Heart left ventricle (tissue), 13 donors: ENCODE data around the gene CES2.

Experiments
- POLR2A ChIP-seq, 2 donors: fragments of 450-650 bp; IDR thresholded peaks; one replicate each; pipeline ENCODE4 v1.6.1; 2017; ENCODE audit warnings: antibody characterized with exemption in 2 of 2, mild to moderate bottlenecking in 2 of 2, moderate library complexity in 2 of 2
- TF ChIP-seq, protein P1 (sequence below), 12 donors: fragments of 200-600 bp; sonication (generic) in 4 of 12; IDR thresholded peaks; one replicate each; pipeline versions ENCODE4 v1.5.0 to v1.8.0; 2018 to 2022; ENCODE audit warnings: antibody characterized with exemption in 12 of 12, mild to moderate bottlenecking in 5 of 12
- donor health status: ischemic (EF 13 %, LVEDD 7.1; RV severe dilation, severe dysfunction).
- donor health status: DM: no; HTN: yes; CAD: no.
- donor health status: DM: no; HTN: no; CAD: no.
- donor health status: ischemic (EF 25% LVEDD 6.9; RV normal size, moderate dysfunction).
- donor health status: ischemic (EF 25% LVEDD 5.7; RV mildly dilated, moderate dysfunction).
- donor health status: ischemic (EF 35%, LVEDD 5.7; RV mildly dilated, moderate dysfunction).
- donor health status: nonischemic (EF 11% LVEDD 7.7; RV severe dilation, severe dysfunction).
- donor health status: DM: yes; HTN: yes; CAD: no.
- donor health status: PGD.
- donor health status: ischemic (EF 29% LVEDD 5.4; RV normal size, mild dysfunction).
- donor health status: nonischemic (EF 23%, LVEDD 6.1; RV moderate dilation, normal function).

- TF ChIP-seq, protein P1, sequence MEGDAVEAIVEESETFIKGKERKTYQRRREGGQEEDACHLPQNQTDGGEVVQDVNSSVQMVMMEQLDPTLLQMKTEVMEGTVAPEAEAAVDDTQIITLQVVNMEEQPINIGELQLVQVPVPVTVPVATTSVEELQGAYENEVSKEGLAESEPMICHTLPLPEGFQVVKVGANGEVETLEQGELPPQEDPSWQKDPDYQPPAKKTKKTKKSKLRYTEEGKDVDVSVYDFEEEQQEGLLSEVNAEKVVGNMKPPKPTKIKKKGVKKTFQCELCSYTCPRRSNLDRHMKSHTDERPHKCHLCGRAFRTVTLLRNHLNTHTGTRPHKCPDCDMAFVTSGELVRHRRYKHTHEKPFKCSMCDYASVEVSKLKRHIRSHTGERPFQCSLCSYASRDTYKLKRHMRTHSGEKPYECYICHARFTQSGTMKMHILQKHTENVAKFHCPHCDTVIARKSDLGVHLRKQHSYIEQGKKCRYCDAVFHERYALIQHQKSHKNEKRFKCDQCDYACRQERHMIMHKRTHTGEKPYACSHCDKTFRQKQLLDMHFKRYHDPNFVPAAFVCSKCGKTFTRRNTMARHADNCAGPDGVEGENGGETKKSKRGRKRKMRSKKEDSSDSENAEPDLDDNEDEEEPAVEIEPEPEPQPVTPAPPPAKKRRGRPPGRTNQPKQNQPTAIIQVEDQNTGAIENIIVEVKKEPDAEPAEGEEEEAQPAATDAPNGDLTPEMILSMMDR (IDR thresholded peaks at IDR 0.05) = no peak
- TF ChIP-seq POLR2A (IDR thresholded peaks at IDR 0.05) = no peak
Measured at GRCh38 chr16:66908762-66909559, 26.4 kb upstream of the CES2 start.
